Vagina (tissue), 2 donors: ENCODE measurements around the gene OTOS.

Experiments
- POLR2A ChIP-seq, 2 donors: fragments of 450-650 bp; IDR thresholded peaks; one replicate each; pipeline ENCODE4 v1.6.1; 2017; ENCODE audit warnings: antibody characterized with exemption in 2 of 2, mild to moderate bottlenecking in 2 of 2, moderate library complexity in 2 of 2
- POLR2AphosphoS5 ChIP-seq, 2 donors: sonication (generic); formaldehyde crosslinking; IDR thresholded peaks; one replicate each; pipeline ENCODE4 v1.9.0; 2017; ENCODE audit warnings: antibody characterized with exemption in 2 of 2, mild to moderate bottlenecking in 2 of 2, low read depth in 1 of 2; ENCODE audit not compliant: insufficient read depth in 1 of 2
- TF ChIP-seq, protein P1 (sequence below), 3 experiments: fragments of 450-650 bp in 2 of 3; fragments of 200-600 bp in 1 of 3; sonication (generic) in 1 of 3; IDR thresholded peaks; one replicate each; pipeline ENCODE4 v1.5.1; 2017 to 2019; ENCODE audit warnings: antibody characterized with exemption in 3 of 3, mild to moderate bottlenecking in 2 of 3, moderate library complexity in 2 of 3

- TF ChIP-seq, protein P1, sequence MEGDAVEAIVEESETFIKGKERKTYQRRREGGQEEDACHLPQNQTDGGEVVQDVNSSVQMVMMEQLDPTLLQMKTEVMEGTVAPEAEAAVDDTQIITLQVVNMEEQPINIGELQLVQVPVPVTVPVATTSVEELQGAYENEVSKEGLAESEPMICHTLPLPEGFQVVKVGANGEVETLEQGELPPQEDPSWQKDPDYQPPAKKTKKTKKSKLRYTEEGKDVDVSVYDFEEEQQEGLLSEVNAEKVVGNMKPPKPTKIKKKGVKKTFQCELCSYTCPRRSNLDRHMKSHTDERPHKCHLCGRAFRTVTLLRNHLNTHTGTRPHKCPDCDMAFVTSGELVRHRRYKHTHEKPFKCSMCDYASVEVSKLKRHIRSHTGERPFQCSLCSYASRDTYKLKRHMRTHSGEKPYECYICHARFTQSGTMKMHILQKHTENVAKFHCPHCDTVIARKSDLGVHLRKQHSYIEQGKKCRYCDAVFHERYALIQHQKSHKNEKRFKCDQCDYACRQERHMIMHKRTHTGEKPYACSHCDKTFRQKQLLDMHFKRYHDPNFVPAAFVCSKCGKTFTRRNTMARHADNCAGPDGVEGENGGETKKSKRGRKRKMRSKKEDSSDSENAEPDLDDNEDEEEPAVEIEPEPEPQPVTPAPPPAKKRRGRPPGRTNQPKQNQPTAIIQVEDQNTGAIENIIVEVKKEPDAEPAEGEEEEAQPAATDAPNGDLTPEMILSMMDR (IDR thresholded peaks at IDR 0.05): no peak
- TF ChIP-seq POLR2A (IDR thresholded peaks at IDR 0.05) (no peak), POLR2AphosphoS5 (IDR thresholded peaks at IDR 0.05; ENCODE audit: insufficient read depth in 1 of 2, low read depth in 1 of 2) (no peak)
These were observed 28.3 kb upstream of the OTOS start for GRCh38 chr2:240168546-240169361.
